Measurements from ENCODE around the gene ZNF90.
A peak's percentile ranks its signal among the peaks of the same experiment; 100 is the strongest.

DNA sequence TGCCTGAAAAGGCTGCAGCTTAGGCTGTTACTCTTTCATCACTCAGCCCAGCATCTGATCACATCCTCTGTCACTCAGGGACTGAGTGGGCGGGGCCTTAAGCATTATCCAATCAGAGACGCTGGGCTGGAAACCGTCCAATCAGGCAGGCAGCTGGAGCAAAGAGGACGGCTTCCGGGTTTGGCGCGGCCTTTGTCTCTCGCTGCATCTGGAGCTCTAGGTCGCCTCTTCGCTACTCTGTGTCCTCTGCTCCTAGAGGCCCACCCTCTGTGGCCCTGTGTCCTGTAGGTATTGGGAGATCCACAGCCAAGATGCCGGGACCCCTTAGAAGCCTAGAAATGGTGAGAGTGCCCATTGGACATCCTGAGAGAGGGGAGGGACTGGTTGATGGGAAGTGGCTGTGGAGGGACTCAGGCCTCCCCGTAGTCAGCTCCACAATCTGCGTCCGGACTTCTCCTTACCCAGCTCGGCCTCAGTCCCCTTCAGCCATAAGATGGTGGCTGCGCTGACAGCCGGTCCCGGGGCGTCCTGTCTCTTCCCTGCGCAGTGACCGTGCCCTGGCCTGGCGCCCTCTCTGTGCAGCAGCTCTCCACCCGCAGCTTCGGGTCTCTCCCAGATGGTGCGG is 89.3 kb downstream of the ZNF90 start, which contains the start of gene ZNF486:
- TF ChIP-seq, protein P1, sequence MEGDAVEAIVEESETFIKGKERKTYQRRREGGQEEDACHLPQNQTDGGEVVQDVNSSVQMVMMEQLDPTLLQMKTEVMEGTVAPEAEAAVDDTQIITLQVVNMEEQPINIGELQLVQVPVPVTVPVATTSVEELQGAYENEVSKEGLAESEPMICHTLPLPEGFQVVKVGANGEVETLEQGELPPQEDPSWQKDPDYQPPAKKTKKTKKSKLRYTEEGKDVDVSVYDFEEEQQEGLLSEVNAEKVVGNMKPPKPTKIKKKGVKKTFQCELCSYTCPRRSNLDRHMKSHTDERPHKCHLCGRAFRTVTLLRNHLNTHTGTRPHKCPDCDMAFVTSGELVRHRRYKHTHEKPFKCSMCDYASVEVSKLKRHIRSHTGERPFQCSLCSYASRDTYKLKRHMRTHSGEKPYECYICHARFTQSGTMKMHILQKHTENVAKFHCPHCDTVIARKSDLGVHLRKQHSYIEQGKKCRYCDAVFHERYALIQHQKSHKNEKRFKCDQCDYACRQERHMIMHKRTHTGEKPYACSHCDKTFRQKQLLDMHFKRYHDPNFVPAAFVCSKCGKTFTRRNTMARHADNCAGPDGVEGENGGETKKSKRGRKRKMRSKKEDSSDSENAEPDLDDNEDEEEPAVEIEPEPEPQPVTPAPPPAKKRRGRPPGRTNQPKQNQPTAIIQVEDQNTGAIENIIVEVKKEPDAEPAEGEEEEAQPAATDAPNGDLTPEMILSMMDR (IDR thresholded peaks at IDR 0.05) = no peak
- peak; percentile 49 to 82 (median 78) for TF ChIP-seq POLR2AphosphoS5 (IDR thresholded peaks at IDR 0.05)
